Effector memory CD4-positive, alpha-beta T cell (primary cell): ENCODE results near the gene RIT2.

Experiments
- DNase-seq, 3 donors: peaks; one replicate each; pipeline ENCODE4 v3.0.0-alpha.2; 2020
- H3K27ac ChIP-seq: 2 replicates; pipeline ENCODE4 v1.7.0; 2013; ENCODE audit warnings: mild to moderate bottlenecking, low read length, moderate library complexity; ENCODE audit not compliant: insufficient read depth, poor library complexity, severe bottlenecking
- H3K27me3 ChIP-seq: replicated peaks from 2 replicates; pipeline ENCODE4 v1.7.0; 2013; ENCODE audit warnings: mild to moderate bottlenecking, low read length; ENCODE audit not compliant: insufficient read depth, control insufficient read depth, poor library complexity, severe bottlenecking
- H3K36me3 ChIP-seq: 2 replicates; pipeline ENCODE4 v1.7.0; 2013; ENCODE audit warnings: mild to moderate bottlenecking, low read length, moderate library complexity; ENCODE audit not compliant: control insufficient read depth, insufficient read depth
- H3K4me1 ChIP-seq: 2 replicates; pipeline ENCODE4 v1.7.0; 2013; ENCODE audit warnings: low read length, mild to moderate bottlenecking; ENCODE audit not compliant: control insufficient read depth, insufficient read depth, poor library complexity, severe bottlenecking
- H3K4me3 ChIP-seq: 2 replicates; pipeline ENCODE4 v1.7.0; 2013; ENCODE audit warnings: low read length, low read depth, mild to moderate bottlenecking; ENCODE audit not compliant: insufficient read depth, poor library complexity, severe bottlenecking
- H3K9me3 ChIP-seq: 2 replicates; pipeline ENCODE4 v1.7.0; 2013; ENCODE audit warnings: mild to moderate bottlenecking, low read length, moderate library complexity; ENCODE audit not compliant: control insufficient read depth

Gene RIT2

GRCh38 chr18:42920621-42921020 is 194.9 kb downstream of the RIT2 start:
- Histone ChIP-seq H3K4me1 (no peaks in the 10 kb centered on the region), H3K27me3 (no peaks in the 10 kb centered on the region), H3K27ac (no peak overlapping the region), H3K4me3 (no peak overlapping the region), H3K36me3 (no peaks in the 10 kb centered on the region), H3K9me3 (no peaks in the 10 kb centered on the region)
- DNase-seq, result no peak

GRCh38 chr18:42915299-42915698 is 200.2 kb downstream of the RIT2 start:
- Histone ChIP-seq H3K27me3 (no peaks in the 10 kb centered on the region), H3K27ac (no peak overlapping the region), H3K36me3 (no peaks in the 10 kb centered on the region), H3K9me3 (no peaks in the 10 kb centered on the region), H3K4me1 (no peaks in the 10 kb centered on the region), H3K4me3 (no peak overlapping the region)
- DNase-seq, result no peak

- H3K36me3 ChIP-seq, result no peaks in the 10 kb centered on the region
- no peaks in the 10 kb centered on the region for H3K4me1 ChIP-seq
- no peak for DNase-seq
- H3K9me3 ChIP-seq, result no peaks in the 10 kb centered on the region
- no peak overlapping the region for H3K27ac ChIP-seq
- H3K27me3 ChIP-seq, result no peaks in the 10 kb centered on the region
- H3K4me3 ChIP-seq, result no peak overlapping the region
Observed at GRCh38 chr18:42914476-42914875, 201.0 kb downstream of the RIT2 start.

- no peaks in the 10 kb centered on the region for H3K4me1 ChIP-seq
- no peaks in the 10 kb centered on the region for H3K9me3 ChIP-seq
- H3K27ac ChIP-seq, result no peak overlapping the region
- no peak overlapping the region for H3K4me3 ChIP-seq
- H3K36me3 ChIP-seq, result no peaks in the 10 kb centered on the region
- DNase-seq, result no peak
- no peaks in the 10 kb centered on the region for H3K27me3 ChIP-seq
Observed at GRCh38 chr18:42909095-42909494, 206.4 kb downstream of the RIT2 start.

- Histone ChIP-seq H3K9me3 (no peaks in the 10 kb centered on the region), H3K36me3 (no peaks in the 10 kb centered on the region), H3K4me1 (no peaks in the 10 kb centered on the region), H3K27ac (no peak overlapping the region), H3K4me3 (no peak overlapping the region), H3K27me3 (no peaks in the 10 kb centered on the region)
- DNase-seq, result no peak
Observed at GRCh38 chr18:42906761-42907160, 208.7 kb downstream of the RIT2 start.

GRCh38 chr18:42901161-42901560 is 214.3 kb downstream of the RIT2 start:
- DNase-seq, result no peak
- H3K36me3 ChIP-seq, result no peaks in the 10 kb centered on the region
- no peaks in the 10 kb centered on the region for H3K9me3 ChIP-seq

GRCh38 chr18:42893977-42894376 is 221.5 kb downstream of the RIT2 start:
- no peaks in the 10 kb centered on the region for H3K4me1 ChIP-seq
- H3K27ac ChIP-seq, result no peak overlapping the region
- no peaks in the 10 kb centered on the region for H3K36me3 ChIP-seq
- no peaks in the 10 kb centered on the region for H3K27me3 ChIP-seq
- no peaks in the 10 kb centered on the region for H3K9me3 ChIP-seq
- H3K4me3 ChIP-seq, result no peak overlapping the region
- no peak for DNase-seq

More at GRCh38 chr18:42901161-42901560, 214.3 kb downstream of the RIT2 start:
- no peak overlapping the region for H3K4me3 ChIP-seq
- H3K4me1 ChIP-seq, result no peaks in the 10 kb centered on the region
- H3K27me3 ChIP-seq, result no peaks in the 10 kb centered on the region
- no peak overlapping the region for H3K27ac ChIP-seq

GRCh38 chr18:42892181-42892580 is 223.3 kb downstream of the RIT2 start:
- no peaks in the 10 kb centered on the region for H3K36me3 ChIP-seq
- H3K27ac ChIP-seq, result no peak overlapping the region
- H3K9me3 ChIP-seq, result no peaks in the 10 kb centered on the region
- no peaks in the 10 kb centered on the region for H3K27me3 ChIP-seq
- H3K4me3 ChIP-seq, result no peak overlapping the region
- H3K4me1 ChIP-seq, result no peaks in the 10 kb centered on the region
- no peak for DNase-seq

- no peak overlapping the region for H3K27ac ChIP-seq
- no peaks in the 10 kb centered on the region for H3K4me1 ChIP-seq
- DNase-seq, result no peak
- H3K9me3 ChIP-seq, result no peaks in the 10 kb centered on the region
- no peaks in the 10 kb centered on the region for H3K27me3 ChIP-seq
- H3K4me3 ChIP-seq, result no peak overlapping the region
- no peaks in the 10 kb centered on the region for H3K36me3 ChIP-seq
Observed at GRCh38 chr18:42891705-42892104, 223.8 kb downstream of the RIT2 start.

GRCh38 chr18:42883169-42883568 is 232.3 kb downstream of the RIT2 start:
- H3K27ac ChIP-seq, result no peak overlapping the region

GRCh38 chr18:42882122-42882521 is 233.4 kb downstream of the RIT2 start:
- Histone ChIP-seq H3K36me3 (no peaks in the 10 kb centered on the region), H3K4me3 (no peak overlapping the region), H3K4me1 (no peaks in the 10 kb centered on the region), H3K27me3 (no peaks in the 10 kb centered on the region), H3K27ac (no peak overlapping the region), H3K9me3 (no peaks in the 10 kb centered on the region)
- no peak for DNase-seq

More at GRCh38 chr18:42883169-42883568, 232.3 kb downstream of the RIT2 start:
- no peak overlapping the region for H3K4me3 ChIP-seq
- no peak for DNase-seq
- H3K27me3 ChIP-seq, result no peaks in the 10 kb centered on the region
- no peaks in the 10 kb centered on the region for H3K36me3 ChIP-seq
- H3K9me3 ChIP-seq, result no peaks in the 10 kb centered on the region
- no peaks in the 10 kb centered on the region for H3K4me1 ChIP-seq
